CD14-positive monocyte (primary cell): ENCODE results near the gene SARNP. TPM values are rescaled to one million over a fixed set of nuclear protein-coding genes. Genes with fewer than 3 reads are reported as not detected.

Experiments
- DNase-seq, 3 donors: peaks; one replicate each; pipeline ENCODE4 v3.0.0-alpha.2; 2011 to 2022
- H2AFZ ChIP-seq: 2 replicates; pipeline ENCODE4 v1.6.0; 2012; ENCODE audit warnings: mild to moderate bottlenecking, low read depth, low read length, inconsistent platforms; ENCODE audit not compliant: insufficient read depth, poor library complexity, severe bottlenecking
- H3K27ac ChIP-seq, 2 donors: 1 replicate in 1 of 2; 2 replicates in 1 of 2; pipeline ENCODE4 v1.5.1; 2012 to 2013; ENCODE audit warnings: low read length in 2 of 2, control low read depth in 1 of 2, inconsistent platforms in 1 of 2, low read depth in 1 of 2, mild to moderate bottlenecking in 1 of 2
- H3K27me3 ChIP-seq, 2 donors: one replicate each; pipeline versions ENCODE4 v1.6.0 to v1.6.1; 2011 to 2013; ENCODE audit warnings: low read length in 2 of 2; ENCODE audit not compliant: control insufficient read depth in 2 of 2, insufficient read depth in 2 of 2
- H3K36me3 ChIP-seq, 2 donors: replicated peaks in 1 of 2; 1 replicate in 1 of 2; 2 replicates in 1 of 2; pipeline versions ENCODE4 v1.5.1 to v1.6.1; 2012 to 2013; ENCODE audit warnings: low read length in 2 of 2, control low read depth in 1 of 2, inconsistent platforms in 1 of 2, mild to moderate bottlenecking in 1 of 2; ENCODE audit not compliant: insufficient read depth in 2 of 2, control insufficient read depth in 1 of 2
- H3K4me1 ChIP-seq, 2 donors: 1 replicate in 1 of 2; 2 replicates in 1 of 2; pipeline versions ENCODE4 v1.5.1 to v1.6.1; 2012 to 2013; ENCODE audit warnings: low read length in 2 of 2, control low read depth in 1 of 2, inconsistent platforms in 1 of 2, mild to moderate bottlenecking in 1 of 2, moderate library complexity in 1 of 2; ENCODE audit not compliant: insufficient read depth in 2 of 2, control insufficient read depth in 1 of 2
- H3K4me2 ChIP-seq: replicated peaks from 2 replicates; pipeline ENCODE3; 2012; ENCODE audit warnings: low read length, moderate library complexity, mild to moderate bottlenecking; ENCODE audit not compliant: poor library complexity, severe bottlenecking; ENCODE audit errors: extremely low read depth
- H3K4me3 ChIP-seq, 3 experiments: fragments of 200-600 bp in 1 of 3; sonication (generic) in 1 of 3; replicated peaks in 1 of 3; 1 replicate in 2 of 3; 2 replicates in 1 of 3; pipeline ENCODE4 v1.5.1; 2011 to 2013; ENCODE audit warnings: low read length in 3 of 3, mild to moderate bottlenecking in 3 of 3, control low read depth in 2 of 3, low read depth in 2 of 3, inconsistent platforms in 1 of 3, moderate library complexity in 1 of 3
- H3K79me2 ChIP-seq: 2 replicates; pipeline ENCODE4 v1.6.0; 2012; ENCODE audit warnings: mild to moderate bottlenecking, control low read depth, inconsistent platforms, low read length, moderate library complexity; ENCODE audit not compliant: insufficient read depth
- H3K9ac ChIP-seq: 2 replicates; pipeline ENCODE4 v1.6.0; 2017; ENCODE audit warnings: low read length, mild to moderate bottlenecking; ENCODE audit not compliant: insufficient read depth, poor library complexity, severe bottlenecking
- H3K9me3 ChIP-seq, 2 donors: replicated peaks in 1 of 2; 1 replicate in 1 of 2; 2 replicates in 1 of 2; pipeline versions ENCODE4 v1.5.1 to v1.6.1; 2012 to 2013; ENCODE audit warnings: low read length in 2 of 2, control low read depth in 1 of 2; ENCODE audit not compliant: control insufficient read depth in 1 of 2, insufficient read depth in 1 of 2
- H4K20me1 ChIP-seq: 2 replicates; pipeline ENCODE4 v1.6.0; 2012; ENCODE audit warnings: mild to moderate bottlenecking, low read length, control low read depth, moderate library complexity; ENCODE audit not compliant: insufficient read depth
- H3K27ac Mint-ChIP-seq, 7 donors: one replicate each; pipeline ENCODE4 v1.8.0; 2020; ENCODE audit warnings: mild to moderate bottlenecking in 7 of 7, mixed read lengths in 7 of 7, moderate library complexity in 6 of 7, inconsistent platforms in 2 of 7
- H3K27me3 Mint-ChIP-seq, 3 donors: one replicate each; pipeline ENCODE4 v1.8.0; 2021 to 2022; ENCODE audit warnings: low read depth in 3 of 3, mild to moderate bottlenecking in 3 of 3, mixed read lengths in 3 of 3, moderate library complexity in 3 of 3, inconsistent platforms in 1 of 3
- H3K36me3 Mint-ChIP-seq, 2 donors: one replicate each; pipeline ENCODE4 v1.8.0; 2020; ENCODE audit warnings: mixed read lengths in 2 of 2, inconsistent platforms in 1 of 2, mild to moderate bottlenecking in 1 of 2
- H3K4me1 Mint-ChIP-seq: one replicate; pipeline ENCODE4 v1.8.0; 2020; ENCODE audit warnings: mild to moderate bottlenecking, mixed read lengths
- H3K4me3 Mint-ChIP-seq, 2 donors: one replicate each; pipeline ENCODE4 v1.8.0; 2020; ENCODE audit warnings: mild to moderate bottlenecking in 2 of 2, mixed read lengths in 2 of 2, moderate library complexity in 1 of 2
- H3K9me3 Mint-ChIP-seq, 7 donors: one replicate each; pipeline ENCODE4 v1.8.0; 2020 to 2022; ENCODE audit warnings: mixed read lengths in 7 of 7, mild to moderate bottlenecking in 6 of 7, moderate library complexity in 6 of 7, inconsistent platforms in 2 of 7
- WGBS: methylation state at CpG from one replicate; pipeline ENCODE4 v1.1.5; 2013; ENCODE audit warnings: missing lambda C conversion rate; ENCODE audit not compliant: insufficient coverage; 5-methylcytosine and 5-hydroxymethylcytosine counted together
- intact Hi-C, 2 donors: fragments of 100-400 bp; cut with micrococcal nuclease; formaldehyde crosslinking; loops; one replicate each; pipeline versions ENCODE4 v1.15.0 to v1.15.1; 2023
- polyA plus RNA-seq, 3 donors: library from polyadenylated mRNA; depleted of rRNA in 1 of 3; unstranded in 2 of 3; stranded (reverse) in 1 of 3; fragments of 300-500 nt in 2 of 3; fragments of >200 nt in 1 of 3; fragmentation: Illumina TruSeq in 2 of 3; gene quantifications; 1 replicate in 2 of 3; 2 replicates in 1 of 3; pipeline ENCODE4 v1.2.3, GENCODE V29; 2012 to 2021
- TF ChIP-seq, protein P1 (sequence below): fragments of 200-600 bp; IDR thresholded peaks from one replicate; pipeline ENCODE4 v1.8.0; 2022; ENCODE audit warnings: antibody characterized with exemption, mild to moderate bottlenecking

Gene SARNP
- polyA plus RNA-seq, 3 donors = 28.9 to 139 (median 98.6) TPM

GRCh38 chr12:55789171-55789570 lies 28.4 kb downstream of the SARNP start:
- no peaks in the 10 kb centered on the region for H3K27me3 ChIP-seq
- Mint-ChIP-seq H3K4me1 (no peaks in the 10 kb centered on the region), H3K36me3 (peaks cover 78 to 94% of the 10 kb centered on the region in 2 donors), H3K4me3 (no peak overlapping the region), H3K27ac (peak overlapping the region in 2 of 7 donors; percentile 26 to 50), H3K9me3 (no peaks in the 10 kb centered on the region), H3K27me3 (peaks cover 0 to 3% (median 0%) of the 10 kb centered on the region in 3 donors)
- intact Hi-C loops = no loop called here
- no peaks in the 10 kb centered on the region for H3K79me2 ChIP-seq
- H3K4me2 ChIP-seq = no peak overlapping the region
- no peak overlapping the region for H3K9ac ChIP-seq
- H3K27ac ChIP-seq = no peak overlapping the region
- no peaks in the 10 kb centered on the region for H4K20me1 ChIP-seq
- TF ChIP-seq, protein P1, sequence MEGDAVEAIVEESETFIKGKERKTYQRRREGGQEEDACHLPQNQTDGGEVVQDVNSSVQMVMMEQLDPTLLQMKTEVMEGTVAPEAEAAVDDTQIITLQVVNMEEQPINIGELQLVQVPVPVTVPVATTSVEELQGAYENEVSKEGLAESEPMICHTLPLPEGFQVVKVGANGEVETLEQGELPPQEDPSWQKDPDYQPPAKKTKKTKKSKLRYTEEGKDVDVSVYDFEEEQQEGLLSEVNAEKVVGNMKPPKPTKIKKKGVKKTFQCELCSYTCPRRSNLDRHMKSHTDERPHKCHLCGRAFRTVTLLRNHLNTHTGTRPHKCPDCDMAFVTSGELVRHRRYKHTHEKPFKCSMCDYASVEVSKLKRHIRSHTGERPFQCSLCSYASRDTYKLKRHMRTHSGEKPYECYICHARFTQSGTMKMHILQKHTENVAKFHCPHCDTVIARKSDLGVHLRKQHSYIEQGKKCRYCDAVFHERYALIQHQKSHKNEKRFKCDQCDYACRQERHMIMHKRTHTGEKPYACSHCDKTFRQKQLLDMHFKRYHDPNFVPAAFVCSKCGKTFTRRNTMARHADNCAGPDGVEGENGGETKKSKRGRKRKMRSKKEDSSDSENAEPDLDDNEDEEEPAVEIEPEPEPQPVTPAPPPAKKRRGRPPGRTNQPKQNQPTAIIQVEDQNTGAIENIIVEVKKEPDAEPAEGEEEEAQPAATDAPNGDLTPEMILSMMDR = no peak
- no peaks in the 10 kb centered on the region for H3K9me3 ChIP-seq
- H3K4me3 ChIP-seq = no peak overlapping the region
- DNase-seq = no peak
- 100% methylated on average over 1 of the region's 2 CpGs for WGBS
- peaks cover 81 to 98% of the 10 kb centered on the region in 2 donors for H3K36me3 ChIP-seq
- H2AFZ ChIP-seq = no peak overlapping the region
- H3K4me1 ChIP-seq = no peaks in the 10 kb centered on the region

DNA sequence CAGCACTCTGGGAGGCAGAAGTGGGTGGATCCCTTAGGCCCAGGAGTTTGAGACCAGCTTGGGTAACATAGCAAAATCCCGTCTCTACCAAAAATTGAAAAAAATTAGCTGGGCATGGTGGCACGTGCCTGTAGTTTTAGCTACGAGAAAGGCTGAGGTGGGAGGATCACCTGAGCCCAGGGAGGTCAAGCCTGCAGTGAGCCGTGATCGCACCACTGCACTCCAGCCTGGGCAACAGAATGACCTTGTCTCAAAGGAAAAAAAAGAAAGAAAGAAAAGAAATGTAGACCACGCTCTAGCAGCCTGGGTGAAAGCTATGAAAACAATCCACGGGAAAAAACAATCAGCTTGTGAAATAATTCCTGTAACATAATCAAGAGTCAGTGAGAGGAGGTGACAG lies 29.0 kb downstream of the SARNP start:
- Histone ChIP-seq H2AFZ (no peak overlapping the region), H3K4me3 (no peak overlapping the region), H3K27ac (no peak overlapping the region), H3K79me2 (no peaks in the 10 kb centered on the region), H3K9ac (no peak overlapping the region), H3K36me3 (peaks cover 81 to 98% of the 10 kb centered on the region in 2 donors), H3K4me2 (no peak overlapping the region), H3K9me3 (no peaks in the 10 kb centered on the region), H3K4me1 (no peaks in the 10 kb centered on the region), H3K27me3 (no peaks in the 10 kb centered on the region), H4K20me1 (no peaks in the 10 kb centered on the region)
- intact Hi-C loops = no loop called here
- Mint-ChIP-seq H3K4me1 (no peaks in the 10 kb centered on the region), H3K27me3 (peaks cover 0 to 3% (median 0%) of the 10 kb centered on the region in 3 donors), H3K9me3 (no peaks in the 10 kb centered on the region), H3K36me3 (peaks cover 78 to 94% of the 10 kb centered on the region in 2 donors), H3K27ac (no peak overlapping the region), H3K4me3 (no peak overlapping the region)
- TF ChIP-seq, protein P1 = no peak
- WGBS = 100% methylated on average over 3 of the region's 7 CpGs
- DNase-seq = no peak
